HG02759 (cell line): ENCODE measurements around the gene CXorf65.

Experiments used
- ATAC-seq: cut with Tn5 transposase; IDR thresholded peaks from one replicate; pipeline ENCODE4 v1.9.1; 2021; ENCODE audit warnings: mild to moderate bottlenecking, moderate library complexity; ENCODE audit not compliant: unreplicated experiment

CXorf65 gene

DNA sequence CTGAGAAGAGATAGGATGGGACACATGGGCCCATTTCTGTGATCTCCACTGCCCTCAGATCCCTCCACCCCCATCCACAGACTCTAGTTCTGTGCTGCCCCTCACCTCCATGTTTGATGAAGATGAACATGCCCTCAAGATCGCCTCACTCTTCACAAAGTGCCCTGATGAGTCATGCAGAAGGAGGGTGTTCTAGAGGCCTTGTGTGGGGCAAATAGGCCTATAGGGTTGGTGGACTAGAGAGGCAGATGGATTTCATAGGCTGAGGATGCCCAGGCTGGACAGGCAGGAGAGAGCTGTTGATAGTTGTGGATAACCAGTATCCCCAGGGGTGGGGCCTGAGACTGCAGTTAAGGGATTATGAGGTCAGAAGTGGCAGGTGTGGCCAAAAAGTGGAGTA lies at the start of gene CXorf65:
Gene CXorf65, minus strand, starts transcription at position 314 of the 400 bp plus-strand sequence. Its CDS starts 184 bp downstream, at position 130.
- ATAC-seq = no peak

- no peak for ATAC-seq
These were observed 48.1 kb upstream of the CXorf65 start for GRCh38 chrX:71154641-71155040.

DNA sequence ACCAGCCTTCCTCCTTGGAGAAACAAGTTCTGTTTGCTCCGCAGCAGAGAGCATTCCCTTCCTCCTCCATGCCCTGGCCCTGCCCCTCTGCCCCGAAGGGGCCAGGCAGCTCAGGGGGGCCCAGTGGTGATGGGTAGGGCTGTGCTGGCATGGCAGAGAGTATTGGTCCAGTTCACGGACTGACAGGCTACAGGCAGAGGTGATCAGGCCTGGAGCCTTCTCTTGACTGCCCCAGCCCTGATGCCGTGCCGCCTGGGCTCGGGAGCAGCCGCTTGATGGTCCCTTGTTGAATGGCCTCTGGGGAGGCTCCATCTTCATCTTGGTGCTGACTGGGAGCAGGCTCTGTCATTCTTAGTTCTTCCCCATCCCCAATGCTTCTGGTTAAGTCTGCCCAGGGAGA lies 47.7 kb upstream of the CXorf65 start:
- ATAC-seq = no peak

- no peak for ATAC-seq
These were observed 44.8 kb upstream of the CXorf65 start for GRCh38 chrX:71151366-71151765.

- ATAC-seq = no peak
These were observed 41.7 kb upstream of the CXorf65 start for GRCh38 chrX:71148278-71148663.

DNA sequence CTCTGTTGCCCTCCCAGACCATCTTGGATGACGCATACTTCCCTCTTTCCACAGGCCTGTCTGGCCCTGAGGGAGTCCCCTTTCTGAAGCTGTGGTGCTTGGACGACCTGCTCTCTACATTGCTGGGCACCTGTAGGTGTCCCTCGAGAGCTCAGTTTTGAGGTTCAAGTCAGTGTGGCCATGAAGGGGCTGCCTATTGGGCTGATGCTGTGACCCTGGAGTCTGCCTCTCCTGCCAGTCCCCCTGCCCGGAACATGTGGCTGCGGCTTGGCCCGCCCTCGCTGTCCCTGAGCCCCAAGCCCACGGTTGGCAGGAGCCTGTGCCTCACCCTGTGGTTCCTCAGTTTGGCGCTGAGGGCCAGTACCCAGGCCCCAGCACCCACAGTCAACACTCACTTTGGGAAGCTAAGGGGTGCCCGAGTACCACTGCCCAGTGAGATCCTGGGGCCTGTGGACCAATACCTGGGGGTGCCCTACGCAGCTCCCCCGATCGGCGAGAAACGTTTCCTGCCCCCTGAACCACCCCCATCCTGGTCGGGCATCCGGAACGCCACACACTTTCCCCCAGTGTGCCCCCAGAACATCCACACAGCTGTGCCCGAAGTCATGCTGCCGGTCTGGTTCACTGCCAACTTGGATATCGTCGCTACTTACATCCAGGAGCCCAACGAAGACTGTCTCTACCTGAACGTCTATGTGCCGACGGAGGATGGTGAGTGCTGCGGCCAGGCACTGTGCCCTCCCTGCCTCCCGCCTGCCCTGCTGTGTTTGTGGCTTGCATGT lies 41.1 kb upstream of the CXorf65 start:
- no peak for ATAC-seq

- ATAC-seq = no peak
These were observed 38.1 kb upstream of the CXorf65 start, which contains the start of gene NLGN3 for GRCh38 chrX:71144651-71145050. TSS of gene NLGN3 (plus strand) at chrX:71144841. CDS start at chrX:71147750, 2,909 bp downstream.

- ATAC-seq = no peak
These were observed 37.0 kb upstream of the CXorf65 start for GRCh38 chrX:71143508-71143907.

DNA sequence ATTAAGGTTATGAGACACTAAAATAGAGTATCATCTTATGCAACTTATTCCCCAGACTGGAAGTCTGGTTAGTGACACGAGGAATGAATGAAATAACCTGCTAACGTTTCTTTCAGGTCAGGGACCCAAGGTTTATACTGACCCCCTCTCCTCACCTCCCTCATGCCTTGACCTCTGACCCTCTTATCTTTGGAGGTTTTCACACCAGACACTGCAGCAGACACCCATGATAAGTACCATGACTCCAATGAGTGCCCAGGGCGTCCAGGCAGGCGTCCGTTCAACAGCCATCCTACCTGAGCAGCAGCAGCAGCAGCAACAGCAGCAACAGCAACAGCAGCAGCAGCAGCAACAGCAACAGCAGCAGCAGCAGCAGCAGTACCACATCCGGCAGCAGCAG lies 33.9 kb upstream of the CXorf65 start:
- no peak for ATAC-seq

DNA sequence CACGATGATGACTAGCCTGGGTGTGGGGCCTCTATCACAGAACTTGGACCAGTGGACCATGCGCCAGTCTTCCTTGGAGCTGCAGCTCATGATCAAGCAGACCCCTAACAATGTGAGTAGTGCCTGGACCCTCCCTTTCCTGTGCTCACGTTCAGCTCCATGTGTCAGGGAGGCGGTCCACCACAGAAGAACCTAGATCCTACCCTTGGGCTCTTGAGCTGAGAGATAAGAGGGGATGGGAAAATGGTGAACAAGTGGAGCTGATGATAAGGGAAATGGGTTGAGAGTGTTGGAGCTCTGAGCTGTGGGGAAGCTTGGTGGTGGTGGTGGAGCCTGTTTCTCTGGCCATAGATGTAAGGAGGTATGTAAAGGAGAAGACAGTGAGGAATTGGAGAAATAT lies 25.0 kb upstream of the CXorf65 start:
- ATAC-seq = no peak

GRCh38 chrX:71128915-71129765 lies 22.6 kb upstream of the CXorf65 start:
- ATAC-seq = peak; percentile 58

DNA sequence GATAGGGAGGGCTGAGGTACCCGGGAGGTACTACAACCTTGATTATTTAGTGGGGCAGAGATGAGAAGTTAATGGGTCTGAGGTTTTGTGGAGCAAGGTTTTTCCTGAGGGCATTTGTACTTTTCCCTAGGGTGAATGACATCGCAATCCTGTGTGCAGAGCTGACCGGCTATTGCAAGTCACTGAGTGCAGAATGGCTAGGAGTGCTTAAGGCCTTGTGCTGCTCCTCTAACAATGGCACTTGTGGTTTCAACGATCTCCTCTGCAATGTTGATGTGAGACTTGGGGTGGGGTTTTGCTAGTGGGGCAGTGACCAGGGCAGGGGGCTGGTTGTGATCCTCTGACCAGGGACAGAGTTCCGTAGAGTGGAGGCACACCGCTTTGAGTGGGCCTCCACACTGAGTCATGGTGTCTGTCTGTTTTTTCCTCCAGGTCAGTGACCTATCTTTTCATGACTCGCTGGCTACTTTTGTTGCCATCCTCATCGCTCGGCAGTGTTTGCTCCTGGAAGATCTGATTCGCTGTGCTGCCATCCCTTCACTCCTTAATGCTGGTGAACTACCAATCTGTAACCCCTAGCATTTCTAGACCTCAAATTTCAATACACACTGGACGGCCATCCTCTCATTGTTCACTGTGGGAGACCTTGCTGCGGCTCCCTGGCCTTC lies 21.8 kb upstream of the CXorf65 start:
- no peak for ATAC-seq

GRCh38 chrX:71118985-71119535 lies 12.5 kb upstream of the CXorf65 start:
- peak; percentile 9 for ATAC-seq

- ATAC-seq = peak; percentile 96
These were observed 11.8 kb upstream of the CXorf65 start, which contains the start of gene MED12 for GRCh38 chrX:71118032-71118984. TSS of gene MED12 (plus strand) at chrX:71118596. CDS start at chrX:71118755, 159 bp downstream.

GRCh38 chrX:71117358-71117757 lies 10.8 kb upstream of the CXorf65 start:
- no peak for ATAC-seq

DNA sequence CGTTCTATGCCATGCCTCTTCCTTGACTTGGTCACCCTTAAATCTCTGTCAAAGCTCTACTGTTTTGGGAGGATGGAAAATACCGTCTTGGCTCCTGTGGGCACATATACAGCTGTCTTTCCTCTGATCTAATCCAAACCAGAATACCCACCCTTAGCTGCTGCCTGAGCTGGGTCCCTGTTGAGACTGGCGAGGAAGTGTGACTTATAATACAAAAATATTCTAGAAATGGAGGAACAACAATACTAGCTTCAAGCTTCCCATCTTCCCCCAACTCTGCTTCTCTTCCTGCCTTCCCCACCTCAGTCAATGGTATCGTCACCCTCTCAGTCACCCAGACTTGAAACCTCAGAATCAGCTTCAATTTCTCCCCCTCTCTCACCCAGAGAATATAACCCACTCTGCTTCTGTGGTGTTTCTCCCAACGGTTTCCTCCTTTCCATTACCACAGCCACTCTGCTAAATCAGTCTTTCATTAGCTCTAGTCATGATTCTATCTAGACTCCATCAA lies 5.4 kb upstream of the CXorf65 start:
- peak; percentile 30 for ATAC-seq

DNA sequence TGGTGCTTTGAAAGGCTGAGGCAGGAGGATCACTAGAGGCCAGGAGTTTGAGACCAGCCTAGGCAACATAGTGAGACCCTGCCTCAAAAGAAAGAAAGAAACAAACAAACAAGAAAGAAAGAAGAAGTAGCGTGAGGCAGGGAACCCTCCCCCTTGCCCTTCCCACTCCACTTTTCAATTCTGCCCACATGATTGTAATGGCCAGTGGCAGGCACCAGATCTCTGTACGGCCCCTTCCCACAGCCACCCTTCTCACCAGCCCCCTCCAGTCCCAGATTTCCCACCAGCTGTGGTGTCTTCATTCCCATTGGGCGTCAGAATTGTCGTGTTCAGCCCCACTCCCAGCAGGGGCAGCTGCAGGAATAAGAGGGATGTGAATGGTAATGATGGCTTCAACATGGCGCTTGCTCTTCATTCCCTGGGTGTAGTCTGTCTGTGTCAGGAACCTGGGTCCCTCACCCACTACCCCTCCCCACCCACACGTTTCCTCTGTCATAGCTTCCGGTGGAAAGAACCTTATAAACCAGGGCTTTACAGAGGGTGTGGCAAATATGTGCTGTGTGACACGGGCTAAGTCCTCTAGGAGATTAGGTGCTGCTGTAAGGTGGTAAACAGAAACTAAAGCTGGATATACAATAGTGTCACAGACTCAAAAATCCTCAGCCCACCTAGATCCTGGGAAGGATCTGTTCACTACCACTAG lies 4.8 kb upstream of the CXorf65 start, which contains the start of gene IL2RG:
Gene IL2RG, minus strand, starts transcription at position 437 of the 703 bp plus-strand sequence. Its CDS starts 38 bp downstream, at position 399.
- ATAC-seq = peak; percentile 96

- ATAC-seq = no peak
These were observed 2.5 kb upstream of the CXorf65 start for GRCh38 chrX:71109051-71109450.
